ENCODE data around the gene GRAMD1A.

Gene GRAMD1A

DNA sequence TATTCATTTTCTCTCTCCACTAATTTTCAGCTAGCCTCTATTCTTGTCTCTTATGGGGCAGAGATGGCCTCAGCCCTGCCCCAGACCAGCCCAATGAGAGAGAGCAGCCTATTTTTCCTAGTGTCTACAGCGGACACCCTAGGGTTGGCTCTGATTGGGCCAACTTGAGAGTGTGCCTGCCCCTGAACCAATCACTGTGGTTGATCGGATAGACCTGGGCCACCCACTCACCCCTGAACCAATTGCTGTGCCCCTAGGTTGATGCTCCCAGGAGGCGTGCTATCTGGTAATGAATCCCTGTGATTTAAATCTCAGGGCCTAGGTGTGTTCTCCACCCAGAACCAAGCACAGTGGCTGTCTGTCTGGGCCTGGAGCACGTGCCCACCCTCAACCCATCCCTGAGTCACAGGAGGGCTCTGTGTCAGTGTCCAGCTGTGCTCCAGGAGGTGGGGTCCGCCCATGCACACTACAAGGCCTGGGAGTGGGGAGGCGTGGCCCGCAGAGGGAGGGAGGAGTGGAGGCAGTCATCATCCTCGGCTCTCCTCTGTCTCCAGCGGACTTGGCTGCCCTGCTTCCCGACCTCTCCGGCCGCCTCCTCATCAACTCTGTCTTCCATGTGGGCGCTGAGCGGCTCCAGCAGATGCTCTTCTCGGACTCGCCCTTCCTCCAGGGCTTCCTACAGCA, 15.3 kb downstream of the GRAMD1A start:
- ATAC-seq = no peak
- no peak for TF ChIP-seq RARB (CRISPR knock-in tag; IDR thresholded peaks at IDR 0.05)

- no peak for ATAC-seq
- TF ChIP-seq ZC3H10 (CRISPR knock-in tag; IDR thresholded peaks at IDR 0.05) (no peak), ZFP3 (CRISPR knock-in tag; IDR thresholded peaks at IDR 0.05) (no peak), ZNF8 (CRISPR knock-in tag; IDR thresholded peaks at IDR 0.05) (no peak), ZFP30 (CRISPR knock-in tag; IDR thresholded peaks at IDR 0.05) (no peak), ZNF70 (CRISPR knock-in tag; IDR thresholded peaks at IDR 0.05) (no peak), ESRRG (CRISPR knock-in tag; IDR thresholded peaks at IDR 0.05) (no peak), CSDC2 (CRISPR knock-in tag; IDR thresholded peaks at IDR 0.05) (no peak), CREB5 (CRISPR knock-in tag; IDR thresholded peaks at IDR 0.05; ENCODE audit: low read depth) (no peak), PPARA (CRISPR knock-in tag; IDR thresholded peaks at IDR 0.05; ENCODE audit: borderline replicate concordance) (no peak), ZNF565 (CRISPR knock-in tag; conservative IDR thresholded peaks at IDR 0.05; ENCODE audit: low read depth) (no peak), BACH2 (CRISPR knock-in tag; IDR thresholded peaks at IDR 0.05; ENCODE audit: borderline replicate concordance) (no peak), GLIS3 (CRISPR knock-in tag; IDR thresholded peaks at IDR 0.05) (no peak), TOX (CRISPR knock-in tag; IDR thresholded peaks at IDR 0.05; ENCODE audit: borderline replicate concordance) (no peak), OSR1 (CRISPR knock-in tag; IDR thresholded peaks at IDR 0.05) (no peak), POU6F1 (CRISPR knock-in tag; IDR thresholded peaks at IDR 0.05; ENCODE audit: borderline replicate concordance, low read depth) (no peak), SNAI2 (CRISPR knock-in tag; IDR thresholded peaks at IDR 0.05) (no peak)
- TF ChIP-seq, protein P1, sequence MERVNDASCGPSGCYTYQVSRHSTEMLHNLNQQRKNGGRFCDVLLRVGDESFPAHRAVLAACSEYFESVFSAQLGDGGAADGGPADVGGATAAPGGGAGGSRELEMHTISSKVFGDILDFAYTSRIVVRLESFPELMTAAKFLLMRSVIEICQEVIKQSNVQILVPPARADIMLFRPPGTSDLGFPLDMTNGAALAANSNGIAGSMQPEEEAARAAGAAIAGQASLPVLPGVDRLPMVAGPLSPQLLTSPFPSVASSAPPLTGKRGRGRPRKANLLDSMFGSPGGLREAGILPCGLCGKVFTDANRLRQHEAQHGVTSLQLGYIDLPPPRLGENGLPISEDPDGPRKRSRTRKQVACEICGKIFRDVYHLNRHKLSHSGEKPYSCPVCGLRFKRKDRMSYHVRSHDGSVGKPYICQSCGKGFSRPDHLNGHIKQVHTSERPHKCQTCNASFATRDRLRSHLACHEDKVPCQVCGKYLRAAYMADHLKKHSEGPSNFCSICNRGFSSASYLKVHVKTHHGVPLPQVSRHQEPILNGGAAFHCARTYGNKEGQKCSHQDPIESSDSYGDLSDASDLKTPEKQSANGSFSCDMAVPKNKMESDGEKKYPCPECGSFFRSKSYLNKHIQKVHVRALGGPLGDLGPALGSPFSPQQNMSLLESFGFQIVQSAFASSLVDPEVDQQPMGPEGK (CRISPR knock-in tag; IDR thresholded peaks at IDR 0.05; ENCODE audit: borderline replicate concordance) = no peak
- TF ChIP-seq, protein P2, sequence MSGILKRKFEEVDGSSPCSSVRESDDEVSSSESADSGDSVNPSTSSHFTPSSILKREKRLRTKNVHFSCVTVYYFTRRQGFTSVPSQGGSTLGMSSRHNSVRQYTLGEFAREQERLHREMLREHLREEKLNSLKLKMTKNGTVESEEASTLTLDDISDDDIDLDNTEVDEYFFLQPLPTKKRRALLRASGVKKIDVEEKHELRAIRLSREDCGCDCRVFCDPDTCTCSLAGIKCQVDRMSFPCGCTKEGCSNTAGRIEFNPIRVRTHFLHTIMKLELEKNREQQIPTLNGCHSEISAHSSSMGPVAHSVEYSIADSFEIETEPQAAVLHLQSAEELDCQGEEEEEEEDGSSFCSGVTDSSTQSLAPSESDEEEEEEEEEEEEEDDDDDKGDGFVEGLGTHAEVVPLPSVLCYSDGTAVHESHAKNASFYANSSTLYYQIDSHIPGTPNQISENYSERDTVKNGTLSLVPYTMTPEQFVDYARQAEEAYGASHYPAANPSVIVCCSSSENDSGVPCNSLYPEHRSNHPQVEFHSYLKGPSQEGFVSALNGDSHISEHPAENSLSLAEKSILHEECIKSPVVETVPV (CRISPR knock-in tag; IDR thresholded peaks at IDR 0.05) = no peak
Observed at GRCh38 chr19:35015954-35016351, 15.8 kb downstream of the GRAMD1A start.

GRCh38 chr19:35017507-35017906, 17.4 kb downstream of the GRAMD1A start:
- no peak for TF ChIP-seq BACH2 (CRISPR knock-in tag; IDR thresholded peaks at IDR 0.05; ENCODE audit: borderline replicate concordance)
- TF ChIP-seq CREB5 (CRISPR knock-in tag; IDR thresholded peaks at IDR 0.05; ENCODE audit: low read depth) = no peak
- no peak for TF ChIP-seq ESRRG (CRISPR knock-in tag; IDR thresholded peaks at IDR 0.05)
- no peak for TF ChIP-seq ZFP3 (CRISPR knock-in tag; IDR thresholded peaks at IDR 0.05)
- TF ChIP-seq TCF4 (CRISPR knock-in tag; IDR thresholded peaks at IDR 0.05; ENCODE audit: borderline replicate concordance) = no peak
- TF ChIP-seq TOX (CRISPR knock-in tag; IDR thresholded peaks at IDR 0.05; ENCODE audit: borderline replicate concordance) = no peak
- no peak for TF ChIP-seq ISL1 (CRISPR knock-in tag; IDR thresholded peaks at IDR 0.05)
- no peak for TF ChIP-seq POU6F1 (CRISPR knock-in tag; IDR thresholded peaks at IDR 0.05; ENCODE audit: borderline replicate concordance, low read depth)
- no peak for TF ChIP-seq TSHZ2 (CRISPR knock-in tag; IDR thresholded peaks at IDR 0.05)
- no peak for TF ChIP-seq ZNF70 (CRISPR knock-in tag; IDR thresholded peaks at IDR 0.05)
- TF ChIP-seq RARB (CRISPR knock-in tag; IDR thresholded peaks at IDR 0.05) = no peak
- no peak for TF ChIP-seq OSR1 (CRISPR knock-in tag; IDR thresholded peaks at IDR 0.05)
- no peak for TF ChIP-seq ZNF565 (CRISPR knock-in tag; conservative IDR thresholded peaks at IDR 0.05; ENCODE audit: low read depth)
- TF ChIP-seq GLIS3 (CRISPR knock-in tag; IDR thresholded peaks at IDR 0.05) = no peak
- TF ChIP-seq PPARA (CRISPR knock-in tag; IDR thresholded peaks at IDR 0.05; ENCODE audit: borderline replicate concordance) = no peak
- TF ChIP-seq, protein P2 (CRISPR knock-in tag; IDR thresholded peaks at IDR 0.05) = no peak
- TF ChIP-seq ZFP30 (CRISPR knock-in tag; IDR thresholded peaks at IDR 0.05) = no peak
- no peak for ATAC-seq
